HEK293 (cell line): ENCODE data around the gene CRIP2.

Experiments used
- CTCF ChIA-PET: fragments of 350-600 bp; formaldehyde crosslinking; extraction: SDS; loops from one replicate; lab custom pipeline; 2021; ENCODE audit warnings: antibody characterized with exemption; lab: Yijun Ruan, JAX
- POLR2A ChIA-PET: fragments of 300-600 bp; formaldehyde crosslinking; extraction: SDS; loops from one replicate; lab custom pipeline; 2020; ENCODE audit warnings: antibody characterized with exemption, inconsistent platforms; lab: Yijun Ruan, JAX
- H3K27ac ChIP-seq: fragments of 200-500 bp; sonication (Bioruptor generic); 2 replicates; pipeline ENCODE4 v1.5.1; 2014; ENCODE audit warnings: low read depth, low read length, control low read depth, inconsistent platforms; ENCODE audit errors: extremely low read depth
- H3K36me3 ChIP-seq, 2 experiments: fragments of 200-500 bp in 1 of 2; sonication (Bioruptor generic) in 1 of 2; 1 replicate in 1 of 2; 2 replicates in 1 of 2; pipeline ENCODE4 v1.5.1; 2014 to 2017; ENCODE audit warnings: inconsistent platforms in 2 of 2, low read length in 2 of 2; ENCODE audit not compliant: control insufficient read depth in 2 of 2, insufficient read depth in 1 of 2
- H3K4me1 ChIP-seq: fragments of 200-500 bp; sonication (Bioruptor generic); 2 replicates; pipeline ENCODE4 v1.5.1; 2014; ENCODE audit warnings: mild to moderate bottlenecking, low read length, inconsistent platforms; ENCODE audit not compliant: control insufficient read depth, insufficient read depth
- H3K4me3 ChIP-seq: 2 replicates; pipeline ENCODE4 v1.5.1; 2011; ENCODE audit warnings: low read depth, mild to moderate bottlenecking, control low read depth, low read length, moderate library complexity
- H3K9me3 ChIP-seq: fragments of 200-500 bp; sonication (Bioruptor generic); 2 replicates; pipeline ENCODE4 v1.5.1; 2014; ENCODE audit warnings: low read depth, low read length, inconsistent platforms; ENCODE audit not compliant: control insufficient read depth, insufficient read depth
- EGR2 ChIP-seq: fragments of 450-650 bp; formaldehyde crosslinking; IDR thresholded peaks from 2 replicates; pipeline ENCODE4 v1.5.1; 2016; ENCODE audit warnings: low read depth, missing biosample characterization, missing genetic modification characterization
- HIC1 ChIP-seq: fragments of 450-650 bp; formaldehyde crosslinking; IDR thresholded peaks from 2 replicates; pipeline ENCODE4 v1.5.1; 2016; ENCODE audit warnings: missing biosample characterization, missing genetic modification characterization
- HOXA7 ChIP-seq: sonication (generic); formaldehyde crosslinking; IDR thresholded peaks from 2 replicates; pipeline ENCODE4 v1.8.1; 2022; ENCODE audit warnings: missing genetic modification reagents, borderline replicate concordance
- MYNN ChIP-seq: fragments of 450-650 bp; formaldehyde crosslinking; IDR thresholded peaks from 2 replicates; pipeline ENCODE4 v1.5.1; 2016; ENCODE audit warnings: missing biosample characterization, missing genetic modification characterization, borderline replicate concordance
- PRDM4 ChIP-seq: fragments of 450-650 bp; formaldehyde crosslinking; IDR thresholded peaks from 2 replicates; pipeline ENCODE4 v1.5.1; 2017; ENCODE audit warnings: missing biosample characterization, missing genetic modification characterization
- ZBTB8A ChIP-seq: fragments of 450-650 bp; formaldehyde crosslinking; IDR thresholded peaks from 2 replicates; pipeline ENCODE4 v1.5.1; 2016; ENCODE audit warnings: missing biosample characterization, missing genetic modification characterization
- ZFHX2 ChIP-seq: fragments of 450-650 bp; formaldehyde crosslinking; conservative IDR thresholded peaks from 2 replicates; pipeline ENCODE4 v1.5.1; 2016; ENCODE audit warnings: missing biosample characterization, missing genetic modification characterization
- ZNF10 ChIP-seq: fragments of 450-650 bp; formaldehyde crosslinking; IDR thresholded peaks from 2 replicates; pipeline ENCODE4 v1.5.1; 2017; ENCODE audit warnings: missing biosample characterization, missing genetic modification characterization
- ZNF157 ChIP-seq: fragments of 450-650 bp; formaldehyde crosslinking; IDR thresholded peaks from 2 replicates; pipeline ENCODE4 v1.5.1; 2016; ENCODE audit warnings: missing biosample characterization, missing genetic modification characterization
- ZNF23 ChIP-seq: fragments of 450-650 bp; formaldehyde crosslinking; IDR thresholded peaks from 2 replicates; pipeline ENCODE4 v1.5.1; 2016; ENCODE audit warnings: missing biosample characterization, missing genetic modification characterization, borderline replicate concordance
- ZNF266 ChIP-seq: fragments of 450-650 bp; formaldehyde crosslinking; IDR thresholded peaks from 2 replicates; pipeline ENCODE4 v1.5.1; 2016; ENCODE audit warnings: missing biosample characterization, missing genetic modification characterization, low read depth
- ZNF292 ChIP-seq: fragments of 450-650 bp; formaldehyde crosslinking; IDR thresholded peaks from 2 replicates; pipeline ENCODE4 v1.5.1; 2016; ENCODE audit warnings: low read depth, missing biosample characterization, missing genetic modification characterization, borderline replicate concordance
- ZNF362 ChIP-seq: fragments of 450-650 bp; formaldehyde crosslinking; IDR thresholded peaks from 2 replicates; pipeline ENCODE4 v1.5.1; 2016; ENCODE audit warnings: missing biosample characterization, missing genetic modification characterization
- ZNF558 ChIP-seq: fragments of 450-650 bp; formaldehyde crosslinking; IDR thresholded peaks from 2 replicates; pipeline ENCODE4 v1.5.1; 2016; ENCODE audit warnings: missing biosample characterization, missing genetic modification characterization
- ZNF768 ChIP-seq: fragments of 450-650 bp; formaldehyde crosslinking; IDR thresholded peaks from 2 replicates; pipeline ENCODE4 v1.5.1; 2018; ENCODE audit warnings: missing biosample characterization, mild to moderate bottlenecking, missing genetic modification characterization
- TF ChIP-seq, protein P1 (sequence below): fragments of 450-650 bp; formaldehyde crosslinking; IDR thresholded peaks from 2 replicates; pipeline ENCODE4 v1.5.1; 2016; ENCODE audit warnings: missing biosample characterization, missing genetic modification characterization
- TF ChIP-seq, protein P2 (sequence below): fragments of 450-650 bp; formaldehyde crosslinking; IDR thresholded peaks from 2 replicates; pipeline ENCODE4 v1.5.1; 2017; ENCODE audit warnings: missing biosample characterization, missing genetic modification characterization
- TF ChIP-seq, protein P3 (sequence below): fragments of 450-650 bp; IDR thresholded peaks from 2 replicates; pipeline ENCODE4 v1.5.1; 2018; ENCODE audit warnings: missing biosample characterization, missing genetic modification characterization

CRIP2 gene

DNA sequence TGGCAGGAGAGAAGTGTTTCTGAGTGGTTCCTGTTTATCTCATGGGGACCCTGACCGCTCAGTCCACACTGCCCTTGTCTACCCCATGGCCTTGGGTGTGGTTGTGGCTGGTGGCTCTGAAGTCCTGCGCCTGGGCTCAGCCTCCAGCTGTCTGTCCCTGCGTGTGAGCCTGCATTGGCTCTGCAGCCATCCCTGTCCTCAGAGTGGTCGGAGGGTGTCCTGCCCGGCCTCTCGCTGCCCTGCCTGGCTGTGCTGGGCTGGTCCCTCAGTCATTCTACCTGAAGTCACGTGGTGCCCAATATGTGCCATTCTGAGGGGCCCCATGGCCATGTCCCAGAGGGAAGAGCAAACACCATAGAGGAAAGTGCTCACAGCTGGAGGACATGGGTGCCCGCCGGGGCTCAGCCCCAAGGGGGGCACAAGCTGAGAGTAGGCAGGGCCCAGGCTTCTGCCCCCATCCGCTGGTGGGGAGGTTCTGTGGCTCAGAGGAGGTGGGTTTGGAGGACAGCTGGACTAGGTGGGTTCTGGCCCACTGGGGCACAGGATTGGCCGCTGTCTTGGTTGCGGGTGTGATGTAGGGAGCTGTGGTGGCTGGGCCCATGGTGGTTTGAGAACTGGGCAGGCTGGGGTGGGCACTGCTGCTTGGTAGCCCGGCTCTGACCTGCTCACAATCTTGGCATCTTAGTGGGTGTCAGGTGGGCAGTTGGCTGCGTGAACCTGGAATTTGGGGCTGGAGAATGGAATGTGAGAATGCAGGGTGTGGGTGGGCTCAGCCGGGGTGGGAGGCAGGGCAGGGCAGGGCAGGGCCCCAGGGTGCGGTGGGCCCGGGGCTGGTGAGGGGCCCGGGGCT, 28.1 kb downstream of the CRIP2 start:
- H3K4me1 ChIP-seq, result no peaks in the 10 kb centered on the region
- ChIA-PET POLR2A (no interaction called here), CTCF (interaction anchor here (1.3 kb wide), 1 partner anchor 22 kb away, joined by 4 read pairs; no protein-coding TSS in a partner anchor)
- H3K36me3 ChIP-seq, result peaks cover 0 to 5% of the 10 kb centered on the region in 2 experiments; a peak in 1 of 3 replicates
- H3K27ac ChIP-seq, result no peak overlapping the region
- H3K9me3 ChIP-seq, result no peaks in the 10 kb centered on the region
- H3K4me3 ChIP-seq, result no peak overlapping the region
- TF ChIP-seq EGR2 (tag by site-specific recombination), result peak; percentile 65
- no peak for TF ChIP-seq ZNF157 (tag by site-specific recombination)
- TF ChIP-seq ZNF10 (tag by site-specific recombination), result no peak
- TF ChIP-seq ZNF23, result no peak
- TF ChIP-seq ZBTB8A (tag by site-specific recombination), result 0 out of 2 replicates have a peak, but pooled peaks have one; percentile 11
- TF ChIP-seq HOXA7 (CRISPR knock-in tag), result no peak
- TF ChIP-seq MYNN (tag by site-specific recombination), result no peak
- TF ChIP-seq, protein P1, sequence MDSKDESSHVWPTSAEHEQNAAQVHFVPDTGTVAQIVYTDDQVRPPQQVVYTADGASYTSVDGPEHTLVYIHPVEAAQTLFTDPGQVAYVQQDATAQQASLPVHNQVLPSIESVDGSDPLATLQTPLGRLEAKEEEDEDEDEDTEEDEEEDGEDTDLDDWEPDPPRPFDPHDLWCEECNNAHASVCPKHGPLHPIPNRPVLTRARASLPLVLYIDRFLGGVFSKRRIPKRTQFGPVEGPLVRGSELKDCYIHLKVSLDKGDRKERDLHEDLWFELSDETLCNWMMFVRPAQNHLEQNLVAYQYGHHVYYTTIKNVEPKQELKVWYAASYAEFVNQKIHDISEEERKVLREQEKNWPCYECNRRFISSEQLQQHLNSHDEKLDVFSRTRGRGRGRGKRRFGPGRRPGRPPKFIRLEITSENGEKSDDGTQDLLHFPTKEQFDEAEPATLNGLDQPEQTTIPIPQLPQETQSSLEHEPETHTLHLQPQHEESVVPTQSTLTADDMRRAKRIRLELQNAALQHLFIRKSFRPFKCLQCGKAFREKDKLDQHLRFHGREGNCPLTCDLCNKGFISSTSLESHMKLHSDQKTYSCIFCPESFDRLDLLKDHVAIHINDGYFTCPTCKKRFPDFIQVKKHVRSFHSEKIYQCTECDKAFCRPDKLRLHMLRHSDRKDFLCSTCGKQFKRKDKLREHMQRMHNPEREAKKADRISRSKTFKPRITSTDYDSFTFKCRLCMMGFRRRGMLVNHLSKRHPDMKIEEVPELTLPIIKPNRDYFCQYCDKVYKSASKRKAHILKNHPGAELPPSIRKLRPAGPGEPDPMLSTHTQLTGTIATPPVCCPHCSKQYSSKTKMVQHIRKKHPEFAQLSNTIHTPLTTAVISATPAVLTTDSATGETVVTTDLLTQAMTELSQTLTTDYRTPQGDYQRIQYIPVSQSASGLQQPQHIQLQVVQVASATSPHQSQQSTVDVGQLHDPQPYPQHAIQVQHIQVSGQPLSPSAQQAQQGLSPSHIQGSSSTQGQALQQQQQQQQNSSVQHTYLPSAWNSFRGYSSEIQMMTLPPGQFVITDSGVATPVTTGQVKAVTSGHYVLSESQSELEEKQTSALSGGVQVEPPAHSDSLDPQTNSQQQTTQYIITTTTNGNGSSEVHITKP (tag by site-specific recombination), result no peak
- TF ChIP-seq, protein P2, sequence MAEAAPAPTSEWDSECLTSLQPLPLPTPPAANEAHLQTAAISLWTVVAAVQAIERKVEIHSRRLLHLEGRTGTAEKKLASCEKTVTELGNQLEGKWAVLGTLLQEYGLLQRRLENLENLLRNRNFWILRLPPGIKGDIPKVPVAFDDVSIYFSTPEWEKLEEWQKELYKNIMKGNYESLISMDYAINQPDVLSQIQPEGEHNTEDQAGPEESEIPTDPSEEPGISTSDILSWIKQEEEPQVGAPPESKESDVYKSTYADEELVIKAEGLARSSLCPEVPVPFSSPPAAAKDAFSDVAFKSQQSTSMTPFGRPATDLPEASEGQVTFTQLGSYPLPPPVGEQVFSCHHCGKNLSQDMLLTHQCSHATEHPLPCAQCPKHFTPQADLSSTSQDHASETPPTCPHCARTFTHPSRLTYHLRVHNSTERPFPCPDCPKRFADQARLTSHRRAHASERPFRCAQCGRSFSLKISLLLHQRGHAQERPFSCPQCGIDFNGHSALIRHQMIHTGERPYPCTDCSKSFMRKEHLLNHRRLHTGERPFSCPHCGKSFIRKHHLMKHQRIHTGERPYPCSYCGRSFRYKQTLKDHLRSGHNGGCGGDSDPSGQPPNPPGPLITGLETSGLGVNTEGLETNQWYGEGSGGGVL (tag by site-specific recombination), result no peak
- TF ChIP-seq ZNF266 (tag by site-specific recombination), result no peak
- TF ChIP-seq ZFHX2, result peak; percentile 81
- TF ChIP-seq ZNF362 (tag by site-specific recombination), result no peak
- TF ChIP-seq, protein P3, sequence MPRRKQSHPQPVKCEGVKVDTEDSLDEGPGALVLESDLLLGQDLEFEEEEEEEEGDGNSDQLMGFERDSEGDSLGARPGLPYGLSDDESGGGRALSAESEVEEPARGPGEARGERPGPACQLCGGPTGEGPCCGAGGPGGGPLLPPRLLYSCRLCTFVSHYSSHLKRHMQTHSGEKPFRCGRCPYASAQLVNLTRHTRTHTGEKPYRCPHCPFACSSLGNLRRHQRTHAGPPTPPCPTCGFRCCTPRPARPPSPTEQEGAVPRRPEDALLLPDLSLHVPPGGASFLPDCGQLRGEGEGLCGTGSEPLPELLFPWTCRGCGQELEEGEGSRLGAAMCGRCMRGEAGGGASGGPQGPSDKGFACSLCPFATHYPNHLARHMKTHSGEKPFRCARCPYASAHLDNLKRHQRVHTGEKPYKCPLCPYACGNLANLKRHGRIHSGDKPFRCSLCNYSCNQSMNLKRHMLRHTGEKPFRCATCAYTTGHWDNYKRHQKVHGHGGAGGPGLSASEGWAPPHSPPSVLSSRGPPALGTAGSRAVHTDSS (tag by site-specific recombination), result no peak
- no peak for TF ChIP-seq PRDM4 (tag by site-specific recombination)
- TF ChIP-seq ZNF292, result no peak
- no peak for TF ChIP-seq ZNF558 (tag by site-specific recombination)
- TF ChIP-seq HIC1 (tag by site-specific recombination), result no peak
- TF ChIP-seq ZNF768 (tag by site-specific recombination), result no peak
